ENCODE data around the gene PNKD. TPM values are rescaled to one million over a fixed set of nuclear protein-coding genes. Genes with fewer than 3 reads are reported as not detected.
A peak's percentile ranks its signal among the peaks of the same experiment; 100 is the strongest.
"Not testable (repeated sequence)": the region's sequence is repeated elsewhere in the genome, so short reads cannot be mapped to it uniquely, and the experiment has no call there.

The PNKD gene
- total RNA-seq, 1 donor from 2014 or later, result 28.9 TPM

DNA sequence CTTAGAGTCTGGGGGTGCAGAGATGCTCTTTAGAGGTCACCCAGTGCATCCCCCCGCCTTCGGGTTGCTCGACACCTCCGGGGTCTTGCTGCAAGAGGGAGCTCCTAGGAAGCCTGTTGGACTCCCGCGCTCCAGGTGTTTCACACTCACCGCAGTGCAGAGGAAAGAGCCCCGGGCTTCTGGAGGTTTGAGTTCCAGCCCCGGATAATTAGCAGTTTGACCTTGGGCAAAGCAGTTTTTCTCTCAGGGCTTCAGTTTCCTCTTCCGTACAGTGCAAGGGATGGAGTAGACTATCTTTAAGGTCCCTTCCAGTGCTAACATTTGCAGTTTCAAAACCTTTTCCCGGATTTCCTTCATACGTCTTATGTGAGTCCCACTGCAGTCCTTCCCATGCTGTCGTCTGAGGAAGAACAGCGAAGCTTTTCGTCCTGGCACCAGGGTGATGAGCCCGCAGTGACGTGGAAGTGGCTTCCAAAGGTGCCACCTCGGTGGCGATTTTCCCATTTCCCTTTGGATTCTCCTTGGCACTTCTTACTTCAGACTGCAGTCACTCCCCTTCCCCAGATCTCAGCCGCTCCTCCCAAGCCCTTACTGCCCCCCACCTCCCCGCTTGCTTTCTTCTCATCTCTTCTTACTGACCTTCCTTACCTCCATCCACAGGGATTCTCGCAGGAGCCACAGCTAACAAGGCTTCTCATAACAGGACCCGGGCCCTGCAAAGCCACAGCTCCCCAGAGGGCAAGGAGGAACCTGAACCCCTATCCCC is 585 bp downstream of the PNKD start:
- H3K27ac Mint-ChIP-seq (ENCODE audit: unreplicated experiment), result peak overlapping the region; percentile 90

DNA sequence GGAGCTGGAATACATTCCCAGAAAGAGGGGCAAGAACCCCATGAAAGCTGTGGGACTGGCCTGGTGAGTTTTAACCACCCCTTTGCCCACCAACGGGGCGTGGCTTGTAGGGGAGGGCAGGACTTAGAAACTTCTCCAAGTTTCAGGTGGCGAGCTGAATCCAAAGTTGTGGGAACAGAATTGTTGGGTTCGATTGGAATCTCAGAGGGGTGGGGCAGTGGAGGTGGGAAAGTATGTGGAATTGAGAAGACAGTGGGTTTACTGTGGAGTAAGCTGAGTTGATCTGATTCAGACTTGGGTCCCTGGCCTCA is 1.1 kb downstream of the PNKD start:
- no peak for DNase-seq (ENCODE audit: low spot score)
- H3K9me3 Mint-ChIP-seq (ENCODE audit: low read depth), result no peaks in the 10 kb centered on the region
- peaks cover 40% of the 10 kb centered on the region for H3K4me1 Mint-ChIP-seq (ENCODE audit: low read depth)
- H3K27me3 Mint-ChIP-seq (ENCODE audit: low read depth), result no peaks in the 10 kb centered on the region
- H3K4me3 Mint-ChIP-seq (ENCODE audit: unreplicated experiment), result peak overlapping the region; percentile 95
- H3K36me3 Mint-ChIP-seq (ENCODE audit: low read depth), result peaks cover 19% of the 10 kb centered on the region
- TF ChIP-seq, protein P1, sequence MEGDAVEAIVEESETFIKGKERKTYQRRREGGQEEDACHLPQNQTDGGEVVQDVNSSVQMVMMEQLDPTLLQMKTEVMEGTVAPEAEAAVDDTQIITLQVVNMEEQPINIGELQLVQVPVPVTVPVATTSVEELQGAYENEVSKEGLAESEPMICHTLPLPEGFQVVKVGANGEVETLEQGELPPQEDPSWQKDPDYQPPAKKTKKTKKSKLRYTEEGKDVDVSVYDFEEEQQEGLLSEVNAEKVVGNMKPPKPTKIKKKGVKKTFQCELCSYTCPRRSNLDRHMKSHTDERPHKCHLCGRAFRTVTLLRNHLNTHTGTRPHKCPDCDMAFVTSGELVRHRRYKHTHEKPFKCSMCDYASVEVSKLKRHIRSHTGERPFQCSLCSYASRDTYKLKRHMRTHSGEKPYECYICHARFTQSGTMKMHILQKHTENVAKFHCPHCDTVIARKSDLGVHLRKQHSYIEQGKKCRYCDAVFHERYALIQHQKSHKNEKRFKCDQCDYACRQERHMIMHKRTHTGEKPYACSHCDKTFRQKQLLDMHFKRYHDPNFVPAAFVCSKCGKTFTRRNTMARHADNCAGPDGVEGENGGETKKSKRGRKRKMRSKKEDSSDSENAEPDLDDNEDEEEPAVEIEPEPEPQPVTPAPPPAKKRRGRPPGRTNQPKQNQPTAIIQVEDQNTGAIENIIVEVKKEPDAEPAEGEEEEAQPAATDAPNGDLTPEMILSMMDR (IDR thresholded peaks at IDR 0.05), result no peak
- H3K27ac Mint-ChIP-seq (ENCODE audit: unreplicated experiment), result peak overlapping the region; percentile 90

More for the DNA sequence above, 585 bp downstream of the PNKD start:
- peaks cover 40% of the 10 kb centered on the region for H3K4me1 Mint-ChIP-seq (ENCODE audit: low read depth)
- peaks cover 20% of the 10 kb centered on the region for H3K36me3 Mint-ChIP-seq (ENCODE audit: low read depth)
- H3K4me3 Mint-ChIP-seq (ENCODE audit: unreplicated experiment), result peak overlapping the region; percentile 95
- DNase-seq (ENCODE audit: low spot score), result no peak
- H3K27me3 Mint-ChIP-seq (ENCODE audit: low read depth), result no peaks in the 10 kb centered on the region
- TF ChIP-seq, protein P1 (IDR thresholded peaks at IDR 0.05), result no peak
- no peaks in the 10 kb centered on the region for H3K9me3 Mint-ChIP-seq (ENCODE audit: low read depth)

DNA sequence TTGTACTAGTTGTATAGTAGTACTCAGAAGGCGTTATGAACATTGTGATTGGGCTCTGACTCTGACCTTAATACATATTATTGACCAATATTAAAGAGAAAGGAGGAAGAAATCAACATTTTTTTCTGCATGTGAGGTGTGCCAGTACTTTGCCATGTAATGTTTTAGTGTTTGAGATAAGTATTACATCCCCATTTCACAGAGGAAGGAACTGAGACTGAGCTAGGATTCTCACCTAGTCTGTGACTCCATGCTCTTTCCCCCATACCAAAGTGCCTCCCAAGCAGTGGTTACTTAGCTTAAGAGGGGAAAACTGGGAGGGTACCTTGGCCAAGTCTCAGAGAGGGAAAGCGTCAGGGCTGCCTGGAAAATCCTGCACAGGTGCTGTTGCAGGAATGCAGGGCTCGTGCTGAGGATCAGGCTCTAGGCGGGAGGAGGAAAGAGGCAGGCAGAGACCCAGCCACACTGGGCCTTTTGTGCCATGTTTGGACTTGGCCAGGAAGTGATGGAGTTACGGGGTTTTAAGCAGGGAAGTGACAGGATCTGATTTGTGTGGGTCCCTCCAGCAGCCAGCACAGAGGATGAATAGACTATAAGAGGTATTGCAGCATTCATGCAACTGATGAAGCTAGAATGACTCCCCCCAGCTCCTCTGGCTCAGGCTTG is 1.7 kb downstream of the PNKD start:
- no peaks in the 10 kb centered on the region for H3K27me3 Mint-ChIP-seq (ENCODE audit: low read depth)
- H3K4me1 Mint-ChIP-seq (ENCODE audit: low read depth), result peaks cover 40% of the 10 kb centered on the region
- H3K9me3 Mint-ChIP-seq (ENCODE audit: low read depth), result no peaks in the 10 kb centered on the region
- TF ChIP-seq, protein P1 (IDR thresholded peaks at IDR 0.05), result no peak
- H3K27ac Mint-ChIP-seq (ENCODE audit: unreplicated experiment), result peak overlapping the region; percentile 90
- H3K4me3 Mint-ChIP-seq (ENCODE audit: unreplicated experiment), result peak overlapping the region; percentile 95
- peaks cover 23% of the 10 kb centered on the region for H3K36me3 Mint-ChIP-seq (ENCODE audit: low read depth)
- no peak for DNase-seq (ENCODE audit: low spot score)

DNA sequence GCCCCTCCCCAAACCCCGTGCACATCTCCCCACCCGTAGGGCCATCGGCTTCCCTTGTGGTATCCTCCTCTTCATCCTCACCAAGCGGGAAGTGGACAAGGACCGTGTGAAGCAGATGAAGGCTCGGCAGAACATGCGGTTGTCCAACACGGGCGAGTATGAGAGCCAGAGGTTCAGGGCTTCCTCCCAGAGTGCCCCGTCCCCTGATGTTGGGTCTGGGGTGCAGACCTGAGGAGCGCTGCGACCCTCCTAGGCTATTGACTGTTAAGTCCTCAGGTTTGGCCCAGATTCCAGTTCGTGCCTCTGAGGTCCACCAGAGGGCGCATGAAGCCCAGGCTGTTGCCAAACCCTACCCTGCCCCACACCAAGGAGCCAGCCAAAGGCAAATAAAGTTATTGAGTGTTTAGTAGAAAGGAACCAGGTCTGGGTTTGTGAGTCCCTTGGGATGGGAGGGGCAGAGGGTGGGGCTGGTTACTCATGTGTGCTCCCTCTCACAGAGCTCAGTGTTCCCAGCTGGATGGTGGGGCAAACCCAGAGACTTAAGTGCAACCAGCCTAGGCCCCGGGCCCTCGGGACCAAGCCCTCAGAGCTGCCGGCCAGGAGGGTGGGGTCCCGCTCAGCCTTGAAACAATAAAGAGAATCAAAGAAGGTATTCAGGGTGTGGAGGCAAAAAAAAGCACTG is 2.4 kb downstream of the PNKD start:
- H3K4me1 Mint-ChIP-seq (ENCODE audit: low read depth), result peaks cover 37% of the 10 kb centered on the region
- H3K27me3 Mint-ChIP-seq (ENCODE audit: low read depth), result no peaks in the 10 kb centered on the region
- H3K36me3 Mint-ChIP-seq (ENCODE audit: low read depth), result peaks cover 27% of the 10 kb centered on the region
- DNase-seq (ENCODE audit: low spot score), result no peak
- H3K9me3 Mint-ChIP-seq (ENCODE audit: low read depth), result no peaks in the 10 kb centered on the region
- no peak overlapping the region for H3K4me3 Mint-ChIP-seq (ENCODE audit: unreplicated experiment)
- H3K27ac Mint-ChIP-seq (ENCODE audit: unreplicated experiment), result peak overlapping the region; percentile 84
- TF ChIP-seq, protein P1 (IDR thresholded peaks at IDR 0.05), result peak; percentile 93

DNA sequence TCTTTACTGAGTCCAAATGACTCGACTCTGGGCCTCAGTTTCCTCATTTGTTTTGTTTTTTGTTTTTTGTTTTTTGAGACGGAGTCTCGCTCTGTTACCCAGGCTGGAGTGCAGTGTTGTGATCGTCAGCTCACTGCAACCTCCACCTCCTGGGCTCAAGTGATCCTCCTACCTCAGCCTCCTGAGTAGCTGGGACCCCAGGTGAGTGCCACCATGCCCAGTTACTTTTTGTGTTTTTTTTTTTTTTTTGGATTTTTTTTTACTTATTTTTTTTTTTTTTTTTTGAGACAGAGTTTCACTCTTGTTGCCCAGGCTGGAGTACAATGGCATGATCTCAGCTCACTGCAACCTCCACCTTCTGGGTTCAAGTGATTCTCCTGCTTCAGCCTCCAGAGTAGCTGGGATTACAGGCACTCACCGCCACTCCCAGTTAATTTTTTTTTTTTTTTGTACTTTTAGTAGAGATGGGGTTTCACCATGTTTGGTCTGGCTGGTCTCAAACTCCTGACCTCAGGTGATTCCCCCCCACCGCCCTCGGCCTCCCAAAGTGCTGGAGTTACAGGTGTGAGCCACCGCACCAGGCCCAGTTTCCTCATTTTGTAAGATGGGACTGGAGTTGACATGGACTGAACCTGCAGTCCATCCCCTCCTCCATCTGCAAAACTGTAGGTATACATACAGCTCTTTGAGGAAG is 3.0 kb downstream of the PNKD start:
- H3K9me3 Mint-ChIP-seq (ENCODE audit: low read depth); H3K27me3 Mint-ChIP-seq (ENCODE audit: low read depth); H3K4me3 Mint-ChIP-seq (ENCODE audit: unreplicated experiment); DNase-seq (ENCODE audit: low spot score): not testable (repeated sequence)
- peaks cover 29% of the 10 kb centered on the region for H3K36me3 Mint-ChIP-seq (ENCODE audit: low read depth)
- peaks cover 36% of the 10 kb centered on the region for H3K4me1 Mint-ChIP-seq (ENCODE audit: low read depth)
- H3K27ac Mint-ChIP-seq (ENCODE audit: unreplicated experiment), result peak overlapping the region; percentile 84
